TTC549 (cell line): ENCODE results near the gene VWA8.
"Not testable (repeated sequence)": the region's sequence is repeated elsewhere in the genome, so short reads cannot be mapped to it uniquely, and the experiment has no call there.

Experiments used
- FAIRE-seq: peaks from 2 replicates; lab custom pipeline; 2012; peaks lifted over from hg19 to GRCh38; lab: Jason Lieb, UNC

VWA8 gene

DNA sequence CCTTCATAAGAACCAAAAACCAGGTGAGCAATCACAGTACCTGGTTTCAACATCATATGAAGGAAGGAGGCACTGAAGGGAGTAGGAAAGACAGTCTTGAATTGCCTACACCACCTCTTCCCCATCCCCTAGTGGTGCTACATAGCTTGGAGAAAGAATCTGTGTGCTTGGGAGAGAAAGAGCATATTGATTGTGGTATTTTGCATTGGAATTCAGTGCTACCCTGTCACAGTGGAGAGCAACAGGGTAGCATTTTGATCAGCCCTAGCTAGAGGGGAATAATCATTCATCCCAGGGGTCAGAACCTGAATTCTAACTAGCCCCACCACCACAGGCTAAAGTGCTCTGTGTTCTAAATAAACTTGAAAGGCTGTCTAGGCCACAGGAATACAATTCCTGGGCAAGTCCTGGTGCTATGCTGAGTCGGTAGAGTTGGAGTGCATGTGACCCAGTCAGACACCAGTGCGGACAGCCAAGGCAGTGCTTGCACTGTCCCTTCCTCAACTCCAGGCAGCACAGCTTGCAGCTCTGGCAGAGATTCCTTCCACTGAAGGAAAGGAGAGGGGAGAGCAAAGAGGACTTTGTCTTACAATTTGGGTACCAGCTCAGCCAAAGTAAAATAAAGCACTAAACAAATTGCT, 158.7 kb downstream of the VWA8 start:
- FAIRE-seq: no peak

DNA sequence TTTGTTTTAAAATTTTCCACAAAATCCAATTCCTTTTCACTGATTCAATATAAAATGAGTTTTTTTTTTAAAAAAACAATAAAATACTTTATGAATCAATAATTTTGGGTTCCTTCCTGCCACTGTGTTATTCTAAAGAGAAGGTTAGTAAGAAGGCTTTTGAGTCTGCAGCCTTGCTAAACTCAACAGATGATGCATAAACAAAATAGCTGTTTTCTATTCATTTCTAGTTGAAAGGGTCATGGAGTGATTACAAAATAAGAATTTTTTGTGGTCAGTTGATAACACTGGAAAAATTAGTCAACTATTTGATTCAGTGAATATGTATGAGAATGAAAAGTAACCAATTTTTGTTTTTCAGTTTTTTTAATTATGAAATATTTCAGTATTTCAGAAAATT, 169.9 kb downstream of the VWA8 start:
- peak; percentile 11 for FAIRE-seq

DNA sequence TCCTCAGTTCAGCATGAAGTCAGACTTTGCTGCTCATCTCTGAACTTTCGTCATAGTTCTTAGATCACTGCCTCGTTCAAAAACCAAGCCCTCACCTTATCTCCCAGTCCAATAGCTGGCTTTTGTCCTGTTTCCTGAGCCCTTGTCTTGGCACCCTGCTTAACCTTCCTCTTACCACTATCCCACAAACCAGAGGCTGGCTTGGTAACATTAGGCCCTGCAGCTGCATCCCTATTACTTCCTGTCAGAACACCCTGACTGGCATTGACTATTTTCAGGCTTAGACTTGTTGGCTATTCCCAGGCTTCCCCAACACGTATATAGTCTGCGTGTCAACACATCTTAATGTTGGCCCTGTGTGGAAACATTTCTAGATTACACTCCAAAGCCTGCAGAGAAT, 172.4 kb downstream of the VWA8 start:
- no peak for FAIRE-seq

DNA sequence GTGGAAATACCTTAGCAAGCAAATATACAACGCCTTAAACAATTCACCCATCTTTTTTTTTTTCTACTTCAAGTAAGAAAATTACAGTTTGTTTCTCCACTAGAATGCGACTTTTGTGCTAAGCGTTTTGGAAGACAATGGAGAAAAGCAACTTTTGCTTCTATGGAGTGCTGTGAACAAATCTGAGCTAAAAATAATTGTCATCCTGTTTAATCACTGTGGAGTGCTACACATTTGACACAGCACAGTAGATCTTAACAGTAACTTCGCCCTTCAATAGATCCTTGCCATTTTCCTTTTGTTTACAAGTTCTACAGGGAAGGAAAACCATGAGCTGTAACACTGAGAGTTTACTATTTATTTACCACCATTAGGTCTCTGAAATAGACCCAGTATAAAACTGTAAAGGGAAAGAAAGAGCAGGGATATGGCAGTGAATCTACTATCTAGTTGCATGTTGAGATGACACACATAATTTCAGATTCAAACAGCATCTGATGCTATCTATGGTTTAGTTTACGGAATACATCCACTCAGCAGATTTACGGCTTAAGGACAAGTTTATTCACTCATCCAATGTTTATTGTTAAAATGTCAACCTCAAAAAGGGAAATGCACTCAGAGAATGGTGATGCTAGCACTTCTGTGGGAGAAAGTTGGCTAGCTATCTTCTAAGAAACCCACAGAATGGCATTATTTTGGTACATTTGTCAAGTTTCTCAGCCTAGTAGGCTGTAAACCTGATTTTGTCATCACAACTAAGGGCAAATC, 175.3 kb downstream of the VWA8 start:
- FAIRE-seq: no peak

DNA sequence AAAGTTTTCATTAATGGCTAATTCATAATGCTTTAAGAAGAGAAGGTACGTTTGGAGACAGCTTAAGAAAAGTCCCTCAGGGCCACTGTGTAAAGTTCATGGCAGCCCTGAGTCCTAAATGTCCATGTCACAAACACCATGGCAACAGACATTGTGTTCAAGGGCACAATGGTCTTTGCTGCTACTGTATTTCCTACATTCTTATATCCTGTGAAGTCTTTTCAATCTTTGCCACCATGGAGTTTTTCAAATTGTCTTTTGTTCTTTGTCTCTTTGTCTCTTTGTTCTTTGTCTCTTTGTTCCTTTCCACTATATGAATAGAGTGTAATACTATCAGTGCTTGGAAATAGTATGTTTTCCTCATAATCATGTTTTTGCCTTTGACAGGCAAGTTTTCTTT, 178.8 kb downstream of the VWA8 start:
- no peak for FAIRE-seq

DNA sequence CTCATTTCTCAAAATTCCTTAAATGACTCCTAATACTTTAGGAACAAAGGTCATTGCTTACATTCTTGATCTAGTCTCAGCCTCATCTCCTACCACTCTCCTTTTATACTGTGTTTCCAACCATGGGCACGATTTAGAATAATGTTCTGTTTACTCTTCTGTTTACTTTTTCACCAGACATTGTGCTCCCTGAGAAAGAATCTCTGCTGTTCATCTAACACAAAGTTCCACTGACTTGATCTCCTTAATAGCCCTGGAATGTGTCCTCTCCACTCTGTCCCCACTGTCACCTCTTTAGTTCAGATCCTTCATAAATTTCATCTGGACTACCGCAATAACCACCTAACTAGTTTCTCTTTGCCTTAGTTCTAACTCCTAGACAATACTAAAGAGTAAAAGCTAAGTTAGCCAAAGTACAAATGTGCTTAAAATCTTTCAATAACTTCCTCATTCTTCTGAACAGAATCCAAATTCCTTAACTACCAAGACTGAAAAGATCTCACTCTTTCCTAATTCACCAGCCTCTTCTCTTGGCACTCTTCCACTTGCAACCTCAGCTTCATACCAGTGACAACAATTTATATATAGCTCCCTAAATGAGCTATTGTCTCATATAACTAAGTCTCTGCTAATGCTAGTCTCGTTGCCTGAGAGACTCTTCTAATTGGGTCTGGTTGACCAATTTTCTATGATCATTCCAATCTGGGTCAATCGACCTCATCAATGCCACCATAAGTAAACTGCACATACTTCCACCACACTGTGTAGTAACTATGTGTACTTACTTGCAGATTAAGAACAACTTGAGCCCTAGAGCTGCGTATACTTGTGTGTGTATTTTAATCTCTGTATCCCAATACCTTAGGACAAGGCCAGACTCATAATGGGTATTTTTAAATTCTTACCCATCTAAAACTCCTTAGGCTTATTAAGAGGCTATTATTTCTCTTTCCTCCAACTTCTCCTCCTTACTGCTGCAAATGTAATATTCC, 179.9 kb downstream of the VWA8 start:
- no peak for FAIRE-seq

DNA sequence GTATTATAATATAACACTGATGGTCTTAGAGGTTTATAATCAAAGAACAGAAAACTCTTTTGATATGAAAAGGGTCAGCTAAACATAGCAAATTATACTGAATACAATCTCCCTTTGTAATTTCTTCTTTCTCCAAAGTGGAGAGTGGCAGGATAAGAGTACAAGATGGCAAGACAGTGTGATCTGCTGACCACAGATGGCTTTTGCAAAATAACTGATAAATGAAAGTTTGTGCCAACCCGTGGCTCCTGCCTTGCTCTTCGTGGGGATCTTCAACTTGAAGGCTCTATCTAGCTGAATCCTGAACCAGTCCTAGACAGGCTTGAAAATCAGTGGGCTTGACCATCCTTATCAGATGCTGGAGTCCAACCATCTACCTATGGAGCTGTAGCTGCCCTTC, 185.7 kb downstream of the VWA8 start:
- no peak for FAIRE-seq

DNA sequence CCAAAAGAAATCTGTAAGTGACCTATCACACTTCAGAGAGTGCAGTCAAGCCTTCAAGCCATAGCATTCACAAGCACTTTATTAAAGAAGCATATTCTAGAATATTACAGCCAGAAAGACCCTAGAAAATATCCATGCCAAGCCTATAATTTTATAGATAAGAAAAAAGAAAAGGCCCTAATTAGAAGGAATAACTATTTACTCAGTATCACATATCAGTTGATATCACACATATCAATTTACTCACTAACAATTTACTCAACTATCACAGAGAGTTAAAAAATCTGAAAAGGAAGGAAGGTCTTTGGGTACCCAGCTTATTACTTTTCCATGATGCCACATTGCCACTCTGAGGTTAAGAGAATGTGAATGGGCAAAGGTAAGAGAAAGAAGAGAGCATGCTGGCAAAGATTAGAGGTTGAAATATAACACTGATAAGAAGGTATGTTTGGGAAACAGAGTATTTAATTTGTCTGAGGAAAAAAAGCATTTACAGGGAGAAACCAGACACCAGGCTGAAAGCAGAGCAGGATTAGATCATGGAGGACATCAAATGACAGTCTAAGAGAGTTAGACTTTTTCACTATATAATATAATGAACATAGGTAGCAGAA, 186.2 kb downstream of the VWA8 start:
- no peak for FAIRE-seq

DNA sequence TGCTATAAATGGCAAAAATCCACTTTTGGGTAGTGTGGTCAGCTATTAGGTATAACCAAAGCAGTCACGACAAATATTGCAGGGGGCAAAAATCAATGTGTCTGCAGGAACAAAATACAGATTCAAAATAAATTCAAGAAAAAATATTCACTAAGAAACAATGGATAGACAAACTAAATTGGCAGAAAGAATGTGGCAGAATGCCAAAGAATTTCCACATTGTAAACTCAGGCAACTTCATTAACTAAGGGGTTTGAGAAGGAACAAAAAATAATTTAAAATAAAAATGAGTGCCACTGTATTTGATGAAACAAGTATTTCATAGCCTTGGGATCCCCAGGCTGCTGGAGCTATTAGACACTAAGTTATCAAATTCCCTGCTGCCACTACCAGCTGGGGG, 193.1 kb downstream of the VWA8 start:
- no peak for FAIRE-seq

DNA sequence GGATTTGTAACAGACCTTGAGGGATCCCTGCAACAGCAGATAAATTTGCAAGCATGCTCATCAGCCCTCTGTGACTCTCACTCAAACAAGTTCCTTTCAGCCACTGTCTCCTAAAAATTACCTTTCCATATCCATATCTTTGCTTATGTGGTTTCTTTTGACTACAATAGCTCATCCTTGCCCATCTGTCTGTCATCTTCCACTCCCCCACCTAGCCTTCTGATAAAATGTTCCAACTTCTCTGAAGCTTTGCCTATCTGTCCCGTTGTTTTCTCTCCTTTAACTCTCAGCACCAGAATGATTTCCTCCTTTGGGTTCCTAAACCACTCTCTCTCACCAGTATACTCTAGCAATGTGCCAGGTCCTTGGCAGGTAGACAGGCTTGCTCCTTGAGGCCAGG, 194.5 kb downstream of the VWA8 start:
- no peak for FAIRE-seq

DNA sequence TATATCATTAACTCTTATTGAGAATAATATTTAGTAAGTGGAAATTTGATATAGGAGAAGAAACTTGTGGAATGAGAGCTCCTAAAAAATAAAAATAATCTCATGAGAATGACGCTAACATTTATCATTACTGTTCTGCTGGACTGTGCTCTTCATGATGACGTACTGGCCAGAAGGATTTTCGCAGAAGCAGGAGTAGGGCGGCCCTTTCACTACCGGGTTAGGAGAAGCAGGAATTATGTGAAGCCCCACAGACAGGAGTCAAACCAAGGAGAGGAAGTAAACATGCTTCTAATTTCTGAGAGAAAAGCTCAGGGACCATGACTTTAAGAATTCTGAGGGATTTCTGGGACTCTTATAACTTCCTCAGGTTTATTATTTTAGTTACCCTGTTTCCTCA, 195.1 kb downstream of the VWA8 start:
- no peak for FAIRE-seq

DNA sequence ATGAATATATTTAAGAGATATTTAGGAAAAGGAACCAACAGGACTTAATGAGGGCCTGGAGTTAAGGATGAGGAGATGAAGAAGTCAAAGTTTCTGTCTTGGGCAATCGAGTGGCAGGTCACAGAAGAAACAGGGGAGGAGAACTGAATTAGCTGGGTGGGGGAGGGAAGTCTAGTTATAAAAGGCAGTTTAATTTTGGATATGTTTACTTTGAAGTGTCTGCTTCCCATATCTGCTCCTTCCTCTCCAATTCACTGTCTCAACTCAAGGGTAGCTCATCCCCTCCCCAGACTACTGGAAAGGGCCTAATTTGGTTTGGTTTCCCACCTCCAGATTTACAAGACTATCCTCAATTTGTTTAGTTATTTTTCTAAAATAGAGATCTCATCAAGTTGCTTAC, 195.9 kb downstream of the VWA8 start:
- no peak for FAIRE-seq

DNA sequence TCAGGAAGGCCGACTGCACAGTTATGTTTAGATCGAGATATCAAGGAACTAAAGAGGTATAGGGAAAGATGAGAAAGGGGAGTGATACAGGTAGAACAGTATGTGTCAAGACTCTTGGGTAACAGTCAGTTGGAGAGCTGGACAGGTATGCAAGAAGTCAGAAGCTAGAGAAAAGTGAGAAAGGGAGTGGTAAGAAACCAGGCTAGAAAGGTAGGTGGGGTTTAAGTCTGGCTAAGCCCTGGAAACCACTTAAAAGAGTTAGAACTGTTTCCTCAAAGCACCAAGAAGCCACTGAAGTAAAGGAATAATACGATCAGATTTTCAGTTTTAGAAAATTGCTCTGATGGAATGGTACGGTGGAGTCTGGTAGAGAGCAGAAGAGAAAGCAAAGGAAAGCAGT, 196.4 kb downstream of the VWA8 start:
- FAIRE-seq: no peak

DNA sequence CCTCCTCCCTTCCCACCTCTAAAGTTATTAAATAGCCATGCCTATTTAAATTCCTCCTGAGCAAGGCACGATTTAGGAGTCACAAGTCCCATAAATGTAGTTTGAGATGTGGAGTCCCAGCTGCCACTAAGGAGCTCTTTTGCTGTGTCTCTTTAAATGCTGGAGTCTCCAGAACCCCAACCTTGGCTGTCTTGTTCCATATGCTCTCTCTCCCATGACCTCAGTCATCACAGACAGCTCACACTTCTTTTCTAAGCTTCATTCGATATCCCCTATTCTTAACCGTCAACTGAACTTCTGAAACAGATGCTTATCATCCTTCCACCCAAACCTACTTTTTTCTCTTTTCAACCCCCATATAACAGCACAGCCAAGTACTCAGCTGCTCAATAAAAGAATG, 197.1 kb downstream of the VWA8 start:
- FAIRE-seq: no peak

DNA sequence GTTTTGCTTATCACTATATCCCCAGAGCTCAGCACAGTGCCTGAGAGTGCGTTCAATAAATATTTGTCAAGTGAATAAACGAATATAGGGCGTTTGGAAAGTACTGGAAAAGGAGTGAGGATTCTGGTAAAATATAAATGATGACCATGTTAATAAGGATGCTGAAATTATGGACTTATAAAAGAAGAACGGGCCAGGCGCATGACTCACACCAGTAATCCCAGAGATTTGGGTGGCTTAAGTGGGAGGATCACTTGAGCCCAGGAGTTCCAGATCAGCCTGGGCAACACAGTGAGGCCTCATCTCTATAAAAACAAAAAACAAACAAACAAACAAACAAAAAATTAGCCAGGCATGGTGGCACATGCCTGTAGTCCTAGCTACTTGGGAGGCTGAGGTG, 198.1 kb downstream of the VWA8 start:
- FAIRE-seq: no peak

DNA sequence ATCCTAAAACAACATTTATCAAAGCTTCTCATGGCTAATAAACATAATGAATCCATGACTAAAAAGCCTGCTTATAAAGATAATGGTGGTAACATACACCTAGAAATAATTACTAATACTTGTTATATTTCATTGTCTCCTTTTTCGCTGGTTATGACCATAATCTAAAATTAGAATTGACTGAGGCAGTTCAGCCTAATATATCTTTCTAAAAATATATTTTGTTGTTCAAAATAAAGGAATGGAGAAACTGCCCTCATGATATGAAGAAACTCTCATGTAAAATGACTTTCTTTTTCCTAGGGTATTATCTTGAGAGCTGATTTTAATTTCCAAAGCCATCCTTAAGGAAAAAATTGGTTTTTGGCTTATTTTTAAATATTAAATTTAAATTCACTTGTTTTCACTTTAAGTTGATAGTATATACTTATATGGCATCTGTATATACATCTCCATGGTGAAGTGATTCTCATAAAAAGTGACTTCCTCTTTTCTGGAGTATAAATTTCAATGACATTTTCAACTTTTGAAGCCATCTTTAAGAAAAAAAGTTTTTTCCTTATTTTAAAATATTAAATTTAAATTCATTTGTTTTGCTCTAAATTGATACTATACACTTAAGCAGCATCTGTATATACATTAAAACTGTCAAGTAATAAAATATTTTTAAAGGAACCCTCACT, 204.6 kb downstream of the VWA8 start:
- no peak for FAIRE-seq

DNA sequence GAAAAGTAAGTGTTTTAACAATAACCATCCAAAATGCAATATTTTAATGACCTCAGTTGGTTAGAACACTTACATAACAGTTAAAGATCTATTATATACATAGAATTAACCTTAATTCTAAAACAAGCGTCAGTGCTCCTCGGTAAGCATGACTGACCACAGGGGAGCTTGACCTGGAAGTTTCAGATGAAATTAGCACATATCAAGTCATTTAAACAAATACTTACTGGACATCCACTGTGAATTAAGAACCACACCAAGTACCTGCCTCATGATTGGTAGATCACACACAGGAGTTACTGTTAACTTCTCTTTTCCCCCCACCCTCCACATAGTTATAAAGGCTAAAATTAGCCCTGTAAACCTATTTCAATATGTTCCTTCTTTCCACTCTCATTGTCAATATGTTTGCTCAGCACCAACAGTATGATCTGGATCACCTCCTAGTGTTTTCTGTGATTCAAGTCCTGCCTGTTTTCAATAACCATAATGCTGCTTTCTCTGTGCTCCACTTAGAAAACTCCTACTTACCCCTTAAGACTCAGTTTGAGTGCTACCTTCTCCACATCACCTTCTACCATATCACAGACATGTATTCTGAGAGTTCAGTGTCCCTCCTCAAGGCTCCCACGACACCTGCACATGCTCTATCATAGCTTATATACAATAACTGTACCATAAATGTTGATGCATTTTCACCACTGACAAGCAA, 209.0 kb downstream of the VWA8 start:
- FAIRE-seq: no peak

DNA sequence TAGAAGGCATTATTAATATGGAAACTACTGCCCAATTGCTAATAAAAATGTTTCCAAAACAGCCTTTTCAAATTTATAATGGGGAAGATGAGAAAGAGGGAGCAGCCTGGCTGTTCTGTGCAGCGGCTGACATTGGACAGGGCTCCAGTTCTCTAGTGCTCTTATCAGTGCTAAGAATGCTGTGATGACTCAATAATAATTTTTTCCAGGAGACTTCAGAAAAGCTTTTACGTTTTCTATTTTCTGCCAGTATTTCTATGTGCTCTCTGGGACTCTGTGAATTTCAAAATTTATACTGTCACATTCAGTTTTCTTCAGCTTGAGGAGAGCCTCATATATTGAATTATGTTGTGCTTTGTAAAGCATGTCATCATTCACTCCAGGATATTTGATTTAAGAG, 209.6 kb downstream of the VWA8 start:
- no peak for FAIRE-seq

DNA sequence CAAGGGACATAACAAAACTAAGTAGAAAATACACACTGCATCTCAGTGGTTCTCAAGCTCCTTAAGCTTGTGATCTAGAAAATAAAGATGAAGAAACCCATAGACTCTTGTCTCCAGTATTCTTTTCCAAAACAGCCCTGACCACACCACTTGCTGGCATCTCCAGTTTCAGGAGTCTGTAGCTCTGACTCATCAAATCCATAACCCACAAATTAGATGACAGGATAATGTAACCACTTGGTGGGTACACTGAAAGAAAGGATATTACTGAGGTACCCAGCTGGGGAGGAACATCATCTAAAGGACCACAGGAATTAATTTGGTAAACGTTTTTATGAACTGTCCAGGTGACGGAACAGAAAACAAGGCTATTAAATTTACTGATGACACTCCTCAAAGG, 214.7 kb downstream of the VWA8 start:
- no peak for FAIRE-seq

DNA sequence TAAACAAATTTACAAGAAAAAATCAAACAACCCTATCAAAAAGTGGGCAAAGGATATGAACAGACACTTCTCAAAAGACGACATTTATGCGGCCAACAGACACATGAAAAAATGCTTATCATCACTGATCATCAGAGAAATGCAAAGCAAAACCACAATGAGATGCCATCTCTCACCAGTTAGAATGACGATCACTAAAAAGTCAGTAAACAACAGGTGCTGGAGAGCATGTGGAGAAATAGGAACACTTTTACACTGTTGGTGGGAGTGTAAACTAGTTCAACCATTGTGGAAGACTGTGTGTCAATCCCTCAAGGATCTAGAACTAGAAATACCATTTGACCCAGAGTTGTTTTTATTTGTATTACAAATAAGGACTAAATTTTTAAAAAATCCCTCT, 215.4 kb downstream of the VWA8 start:
- FAIRE-seq: not testable (repeated sequence)

DNA sequence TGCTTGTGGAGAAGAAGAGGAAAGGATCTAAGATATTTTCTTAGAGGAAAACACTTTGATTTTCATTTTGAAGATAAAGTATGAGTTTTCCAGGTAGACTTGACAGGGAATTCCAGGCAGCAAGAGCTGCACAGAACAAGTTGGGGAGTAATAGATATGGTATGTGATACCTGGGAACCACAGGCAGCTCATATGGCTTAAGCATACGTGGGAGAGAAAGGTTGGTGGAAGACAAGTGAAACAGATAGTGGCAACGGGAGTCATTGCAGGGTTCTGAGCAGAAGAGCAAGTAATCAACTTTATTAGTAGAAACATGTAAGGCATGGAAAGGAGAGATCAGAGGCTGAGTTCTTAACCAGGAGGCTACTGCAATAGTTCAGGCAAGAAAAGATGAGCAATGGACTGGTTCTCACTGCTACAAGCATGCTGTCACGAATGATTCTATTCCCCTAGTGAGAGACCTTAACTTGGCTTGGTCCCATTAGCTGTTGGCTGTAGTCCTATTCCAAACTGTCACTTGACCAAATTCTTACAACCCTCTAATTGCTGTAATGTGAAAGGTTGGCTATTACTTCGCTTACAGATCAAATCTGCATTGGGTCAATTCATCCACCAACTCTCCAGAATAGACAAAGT, 217.9 kb downstream of the VWA8 start:
- no peak for FAIRE-seq
